NB4 (cell line): ENCODE measurements around the gene TSPAN2.

Experiments used
- DNase-seq: peaks from one replicate; pipeline ENCODE4 v3.0.0; 2010; ENCODE audit warnings: low read depth
- H3K4me3 ChIP-seq: one replicate; pipeline ENCODE4 v1.5.1; 2011; ENCODE audit warnings: mild to moderate bottlenecking, low read depth, low read length, moderate library complexity
- CTCF ChIP-seq: IDR thresholded peaks from one replicate; pipeline ENCODE4 v1.5.1; 2012; ENCODE audit warnings: low read depth, low read length
- MAX ChIP-seq: IDR thresholded peaks from 2 replicates; pipeline ENCODE4 v1.6.1; 2011; ENCODE audit warnings: low read depth, low read length
- MYC ChIP-seq: IDR thresholded peaks from 2 replicates; pipeline ENCODE4 v1.6.1; 2011; ENCODE audit warnings: low read depth, low read length
- POLR2A ChIP-seq: IDR thresholded peaks from 2 replicates; pipeline ENCODE4 v1.6.1; 2011; ENCODE audit warnings: mild to moderate bottlenecking; ENCODE audit not compliant: insufficient read length; ENCODE audit errors: extremely low read depth

TSPAN2 gene

GRCh38 chr1:115136106-115136505 lies 46.8 kb upstream of the TSPAN2 start:
- TF ChIP-seq MYC (no peak), CTCF (no peak), MAX (no peak), POLR2A (no peak)
- DNase-seq, result no peak
- H3K4me3 ChIP-seq, result no peak overlapping the region

GRCh38 chr1:115135681-115136080 lies 46.4 kb upstream of the TSPAN2 start:
- no peak for DNase-seq
- no peak for TF ChIP-seq CTCF
- TF ChIP-seq POLR2A, result no peak
- TF ChIP-seq MAX, result no peak
- no peak for TF ChIP-seq MYC
- H3K4me3 ChIP-seq, result no peak overlapping the region

GRCh38 chr1:115134850-115135480 lies 45.7 kb upstream of the TSPAN2 start:
- no peak for DNase-seq
- no peak for TF ChIP-seq POLR2A
- TF ChIP-seq CTCF, result no peak
- TF ChIP-seq MYC, result no peak
- TF ChIP-seq MAX, result no peak
- no peak overlapping the region for H3K4me3 ChIP-seq

GRCh38 chr1:115134231-115134630 lies 44.9 kb upstream of the TSPAN2 start:
- no peak for TF ChIP-seq CTCF
- TF ChIP-seq MYC, result no peak
- TF ChIP-seq POLR2A, result no peak
- TF ChIP-seq MAX, result no peak
- no peak overlapping the region for H3K4me3 ChIP-seq
- DNase-seq, result no peak

GRCh38 chr1:115133440-115133839 lies 44.1 kb upstream of the TSPAN2 start:
- TF ChIP-seq POLR2A, result no peak
- no peak for TF ChIP-seq MAX
- TF ChIP-seq MYC, result no peak
- TF ChIP-seq CTCF, result no peak
- no peak overlapping the region for H3K4me3 ChIP-seq
- DNase-seq, result no peak
